ENCODE measurements around the gene PLEKHA4. TPM values are rescaled to one million over a fixed set of nuclear protein-coding genes. Genes with fewer than 3 reads are reported as not detected.

The PLEKHA4 gene
- total RNA-seq, 1 experiment from 2014 or later, result 14.8 TPM

DNA sequence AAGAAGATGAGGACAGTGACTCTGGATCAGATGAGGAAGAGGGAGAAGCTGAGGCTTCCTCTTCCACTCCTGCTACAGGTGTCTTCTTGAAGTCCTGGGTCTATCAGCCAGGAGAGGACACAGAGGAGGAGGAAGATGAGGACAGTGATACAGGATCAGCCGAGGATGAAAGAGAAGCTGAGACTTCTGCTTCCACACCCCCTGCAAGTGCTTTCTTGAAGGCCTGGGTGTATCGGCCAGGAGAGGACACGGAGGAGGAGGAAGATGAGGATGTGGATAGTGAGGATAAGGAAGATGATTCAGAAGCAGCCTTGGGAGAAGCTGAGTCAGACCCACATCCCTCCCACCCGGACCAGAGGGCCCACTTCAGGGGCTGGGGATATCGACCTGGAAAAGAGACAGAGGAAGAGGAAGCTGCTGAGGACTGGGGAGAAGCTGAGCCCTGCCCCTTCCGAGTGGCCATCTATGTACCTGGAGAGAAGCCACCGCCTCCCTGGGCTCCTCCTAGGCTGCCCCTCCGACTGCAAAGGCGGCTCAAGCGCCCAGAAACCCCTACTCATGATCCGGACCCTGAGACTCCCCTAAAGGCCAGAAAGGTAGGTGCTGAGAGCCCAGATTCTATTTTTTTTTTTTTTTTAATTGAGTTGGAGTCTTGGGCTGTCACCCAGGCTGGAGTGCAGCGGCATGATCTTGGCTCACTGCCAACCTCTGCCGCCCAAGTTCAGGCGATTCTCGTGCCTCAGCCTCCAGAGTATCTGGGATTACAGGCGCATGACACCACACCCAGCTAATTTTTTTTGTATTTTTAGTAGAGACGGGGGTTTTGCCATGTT, 6.1 kb upstream of the PLEKHA4 start (continued):
- TF ChIP-seq, protein P1, sequence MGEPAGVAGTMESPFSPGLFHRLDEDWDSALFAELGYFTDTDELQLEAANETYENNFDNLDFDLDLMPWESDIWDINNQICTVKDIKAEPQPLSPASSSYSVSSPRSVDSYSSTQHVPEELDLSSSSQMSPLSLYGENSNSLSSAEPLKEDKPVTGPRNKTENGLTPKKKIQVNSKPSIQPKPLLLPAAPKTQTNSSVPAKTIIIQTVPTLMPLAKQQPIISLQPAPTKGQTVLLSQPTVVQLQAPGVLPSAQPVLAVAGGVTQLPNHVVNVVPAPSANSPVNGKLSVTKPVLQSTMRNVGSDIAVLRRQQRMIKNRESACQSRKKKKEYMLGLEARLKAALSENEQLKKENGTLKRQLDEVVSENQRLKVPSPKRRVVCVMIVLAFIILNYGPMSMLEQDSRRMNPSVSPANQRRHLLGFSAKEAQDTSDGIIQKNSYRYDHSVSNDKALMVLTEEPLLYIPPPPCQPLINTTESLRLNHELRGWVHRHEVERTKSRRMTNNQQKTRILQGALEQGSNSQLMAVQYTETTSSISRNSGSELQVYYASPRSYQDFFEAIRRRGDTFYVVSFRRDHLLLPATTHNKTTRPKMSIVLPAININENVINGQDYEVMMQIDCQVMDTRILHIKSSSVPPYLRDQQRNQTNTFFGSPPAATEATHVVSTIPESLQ (CRISPR knock-in tag; IDR thresholded peaks at IDR 0.05), result no peak
- TF ChIP-seq IRF2 (CRISPR knock-in tag; IDR thresholded peaks at IDR 0.05; ENCODE audit: borderline replicate concordance, low read depth) (no peak), CREM (CRISPR knock-in tag; IDR thresholded peaks at IDR 0.05) (no peak), ZBTB21 (CRISPR knock-in tag; IDR thresholded peaks at IDR 0.05; ENCODE audit: borderline replicate concordance) (no peak), HMGA2 (CRISPR knock-in tag; IDR thresholded peaks at IDR 0.05) (no peak)
- TF ChIP-seq, protein P2, sequence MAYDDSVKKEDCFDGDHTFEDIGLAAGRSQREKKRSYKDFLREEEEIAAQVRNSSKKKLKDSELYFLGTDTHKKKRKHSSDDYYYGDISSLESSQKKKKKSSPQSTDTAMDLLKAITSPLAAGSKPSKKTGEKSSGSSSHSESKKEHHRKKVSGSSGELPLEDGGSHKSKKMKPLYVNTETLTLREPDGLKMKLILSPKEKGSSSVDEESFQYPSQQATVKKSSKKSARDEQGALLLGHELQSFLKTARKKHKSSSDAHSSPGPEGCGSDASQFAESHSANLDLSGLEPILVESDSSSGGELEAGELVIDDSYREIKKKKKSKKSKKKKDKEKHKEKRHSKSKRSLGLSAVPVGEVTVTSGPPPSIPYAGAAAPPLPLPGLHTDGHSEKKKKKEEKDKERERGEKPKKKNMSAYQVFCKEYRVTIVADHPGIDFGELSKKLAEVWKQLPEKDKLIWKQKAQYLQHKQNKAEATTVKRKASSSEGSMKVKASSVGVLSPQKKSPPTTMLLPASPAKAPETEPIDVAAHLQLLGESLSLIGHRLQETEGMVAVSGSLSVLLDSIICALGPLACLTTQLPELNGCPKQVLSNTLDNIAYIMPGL (CRISPR knock-in tag; IDR thresholded peaks at IDR 0.05), result no peak
- TF ChIP-seq, protein P3, sequence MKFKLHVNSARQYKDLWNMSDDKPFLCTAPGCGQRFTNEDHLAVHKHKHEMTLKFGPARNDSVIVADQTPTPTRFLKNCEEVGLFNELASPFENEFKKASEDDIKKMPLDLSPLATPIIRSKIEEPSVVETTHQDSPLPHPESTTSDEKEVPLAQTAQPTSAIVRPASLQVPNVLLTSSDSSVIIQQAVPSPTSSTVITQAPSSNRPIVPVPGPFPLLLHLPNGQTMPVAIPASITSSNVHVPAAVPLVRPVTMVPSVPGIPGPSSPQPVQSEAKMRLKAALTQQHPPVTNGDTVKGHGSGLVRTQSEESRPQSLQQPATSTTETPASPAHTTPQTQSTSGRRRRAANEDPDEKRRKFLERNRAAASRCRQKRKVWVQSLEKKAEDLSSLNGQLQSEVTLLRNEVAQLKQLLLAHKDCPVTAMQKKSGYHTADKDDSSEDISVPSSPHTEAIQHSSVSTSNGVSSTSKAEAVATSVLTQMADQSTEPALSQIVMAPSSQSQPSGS (CRISPR knock-in tag; IDR thresholded peaks at IDR 0.05; ENCODE audit: borderline replicate concordance, low read depth), result no peak

DNA sequence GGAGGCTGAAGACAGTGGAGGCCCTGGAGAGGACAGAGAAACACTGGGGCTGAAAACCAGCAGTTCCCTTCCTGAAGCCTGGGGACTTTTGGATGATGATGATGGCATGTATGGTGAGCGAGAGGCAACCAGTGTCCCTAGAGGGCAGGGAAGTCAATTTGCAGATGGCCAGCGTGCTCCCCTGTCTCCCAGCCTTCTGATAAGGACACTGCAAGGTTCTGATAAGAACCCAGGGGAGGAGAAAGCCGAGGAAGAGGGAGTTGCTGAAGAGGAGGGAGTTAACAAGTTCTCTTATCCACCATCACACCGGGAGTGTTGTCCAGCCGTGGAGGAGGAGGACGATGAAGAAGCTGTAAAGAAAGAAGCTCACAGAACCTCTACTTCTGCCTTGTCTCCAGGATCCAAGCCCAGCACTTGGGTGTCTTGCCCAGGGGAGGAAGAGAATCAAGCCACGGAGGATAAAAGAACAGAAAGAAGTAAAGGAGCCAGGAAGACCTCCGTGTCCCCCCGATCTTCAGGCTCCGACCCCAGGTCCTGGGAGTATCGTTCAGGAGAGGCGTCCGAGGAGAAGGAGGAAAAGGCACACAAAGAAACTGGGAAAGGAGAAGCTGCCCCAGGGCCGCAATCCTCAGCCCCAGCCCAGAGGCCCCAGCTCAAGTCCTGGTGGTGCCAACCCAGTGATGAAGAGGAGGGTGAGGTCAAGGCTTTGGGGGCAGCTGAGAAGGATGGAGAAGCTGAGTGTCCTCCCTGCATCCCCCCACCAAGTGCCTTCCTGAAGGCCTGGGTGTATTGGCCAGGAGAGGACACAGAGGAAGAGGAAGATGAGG, 5.3 kb upstream of the PLEKHA4 start:
- peaks cover 23% of the 10 kb centered on the region for H3K4me1 Mint-ChIP-seq
- CTCF ChIA-PET, result interaction anchor here (0.6 to 1.5 kb wide), 4 partner anchors 11 to 29 kb away, joined by 3 to 5 read pairs (median 3); no protein-coding TSS in a partner anchor
- no peaks in the 10 kb centered on the region for H3K27me3 Mint-ChIP-seq (ENCODE audit: low read depth)
- DNase-seq (ENCODE audit: low spot score) (no peak), ATAC-seq (no peak)
- no peaks in the 10 kb centered on the region for H3K9me3 Mint-ChIP-seq
- H3K4me3 Mint-ChIP-seq, result peak overlapping the region; percentile 100
- H3K36me3 Mint-ChIP-seq, result peaks cover 27% of the 10 kb centered on the region
- TF ChIP-seq FOXK1 (CRISPR knock-in tag; IDR thresholded peaks at IDR 0.05), result no peak
- TF ChIP-seq MYBL2 (CRISPR knock-in tag; IDR thresholded peaks at IDR 0.05), result no peak
- TF ChIP-seq GRHL2 (CRISPR knock-in tag; IDR thresholded peaks at IDR 0.05; ENCODE audit: insufficient replicate concordance, severe bottlenecking), result no peak
- TF ChIP-seq JAZF1 (CRISPR knock-in tag; IDR thresholded peaks at IDR 0.05), result no peak
- TF ChIP-seq RORB (CRISPR knock-in tag; IDR thresholded peaks at IDR 0.05), result no peak
- peak overlapping the region; percentile 100 for H3K27ac Mint-ChIP-seq
- POLR2A ChIA-PET, result interaction anchor here (1.0 to 3.3 kb wide), 3 partner anchors 12 to 91 kb away, joined by 3 to 15 read pairs (median 12); partner anchors contain the start of gene FTL

DNA sequence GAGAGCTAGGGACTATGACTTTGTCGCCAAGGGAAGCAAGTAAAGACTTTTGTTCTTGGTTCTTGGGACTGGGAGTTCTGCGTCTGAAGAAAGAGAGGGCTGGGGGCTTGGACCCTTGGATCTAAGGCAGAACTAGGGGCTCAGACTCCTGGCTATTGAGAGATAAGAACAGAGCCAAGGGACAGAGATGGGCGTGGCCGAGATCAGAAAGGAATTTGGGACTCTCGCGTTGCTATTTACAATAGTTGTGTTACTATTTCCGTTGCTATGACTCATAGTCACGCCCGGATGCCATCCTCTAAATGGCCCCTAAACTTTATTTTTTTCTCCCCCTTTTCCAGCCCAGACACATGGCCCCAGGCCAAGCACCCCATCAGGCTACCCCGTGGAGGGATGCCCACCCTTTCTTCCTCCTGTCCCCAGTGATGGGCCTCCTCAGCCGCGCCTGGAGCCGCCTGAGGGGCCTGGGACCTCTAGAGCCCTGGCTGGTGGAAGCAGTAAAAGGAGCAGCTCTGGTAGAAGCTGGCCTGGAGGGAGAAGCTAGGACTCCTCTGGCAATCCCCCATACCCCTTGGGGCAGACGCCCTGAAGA, 4.6 kb upstream of the PLEKHA4 start:
- Mint-ChIP-seq H3K27me3 (ENCODE audit: low read depth) (no peaks in the 10 kb centered on the region), H3K9me3 (no peaks in the 10 kb centered on the region), H3K36me3 (peaks cover 27% of the 10 kb centered on the region), H3K27ac (peak overlapping the region; percentile 100), H3K4me3 (peak overlapping the region; percentile 100), H3K4me1 (peaks cover 30% of the 10 kb centered on the region)
- ChIA-PET CTCF (interaction anchor here (0.6 to 1.5 kb wide), 3 partner anchors 12 to 62 kb away, joined by 3 to 5 read pairs (median 3); no protein-coding TSS in a partner anchor), POLR2A (interaction anchor here (0.5 to 3.3 kb wide), 7 partner anchors 8 to 92 kb away, joined by 3 to 15 read pairs (median 7); partner anchors contain the start of genes FTL and NUCB1)
- peak; percentile 77 for DNase-seq (ENCODE audit: low spot score)
- TF ChIP-seq ZNF671 (CRISPR knock-in tag; IDR thresholded peaks at IDR 0.05), result no peak
- TF ChIP-seq, protein P4, sequence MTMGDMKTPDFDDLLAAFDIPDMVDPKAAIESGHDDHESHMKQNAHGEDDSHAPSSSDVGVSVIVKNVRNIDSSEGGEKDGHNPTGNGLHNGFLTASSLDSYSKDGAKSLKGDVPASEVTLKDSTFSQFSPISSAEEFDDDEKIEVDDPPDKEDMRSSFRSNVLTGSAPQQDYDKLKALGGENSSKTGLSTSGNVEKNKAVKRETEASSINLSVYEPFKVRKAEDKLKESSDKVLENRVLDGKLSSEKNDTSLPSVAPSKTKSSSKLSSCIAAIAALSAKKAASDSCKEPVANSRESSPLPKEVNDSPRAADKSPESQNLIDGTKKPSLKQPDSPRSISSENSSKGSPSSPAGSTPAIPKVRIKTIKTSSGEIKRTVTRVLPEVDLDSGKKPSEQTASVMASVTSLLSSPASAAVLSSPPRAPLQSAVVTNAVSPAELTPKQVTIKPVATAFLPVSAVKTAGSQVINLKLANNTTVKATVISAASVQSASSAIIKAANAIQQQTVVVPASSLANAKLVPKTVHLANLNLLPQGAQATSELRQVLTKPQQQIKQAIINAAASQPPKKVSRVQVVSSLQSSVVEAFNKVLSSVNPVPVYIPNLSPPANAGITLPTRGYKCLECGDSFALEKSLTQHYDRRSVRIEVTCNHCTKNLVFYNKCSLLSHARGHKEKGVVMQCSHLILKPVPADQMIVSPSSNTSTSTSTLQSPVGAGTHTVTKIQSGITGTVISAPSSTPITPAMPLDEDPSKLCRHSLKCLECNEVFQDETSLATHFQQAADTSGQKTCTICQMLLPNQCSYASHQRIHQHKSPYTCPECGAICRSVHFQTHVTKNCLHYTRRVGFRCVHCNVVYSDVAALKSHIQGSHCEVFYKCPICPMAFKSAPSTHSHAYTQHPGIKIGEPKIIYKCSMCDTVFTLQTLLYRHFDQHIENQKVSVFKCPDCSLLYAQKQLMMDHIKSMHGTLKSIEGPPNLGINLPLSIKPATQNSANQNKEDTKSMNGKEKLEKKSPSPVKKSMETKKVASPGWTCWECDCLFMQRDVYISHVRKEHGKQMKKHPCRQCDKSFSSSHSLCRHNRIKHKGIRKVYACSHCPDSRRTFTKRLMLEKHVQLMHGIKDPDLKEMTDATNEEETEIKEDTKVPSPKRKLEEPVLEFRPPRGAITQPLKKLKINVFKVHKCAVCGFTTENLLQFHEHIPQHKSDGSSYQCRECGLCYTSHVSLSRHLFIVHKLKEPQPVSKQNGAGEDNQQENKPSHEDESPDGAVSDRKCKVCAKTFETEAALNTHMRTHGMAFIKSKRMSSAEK (CRISPR knock-in tag; IDR thresholded peaks at IDR 0.05; ENCODE audit: borderline replicate concordance), result 0 out of 2 replicates have a peak, but pooled peaks have one; percentile 19
- ATAC-seq, result peak; percentile 53

Data from WTC11 (cell line).